GM12892 (cell line): ENCODE results near the gene GNAS.

Experiments
- POLR2A ChIP-seq: IDR thresholded peaks from 2 replicates; pipeline ENCODE4 v1.6.1; 2011; ENCODE audit warnings: low read depth, low read length, control low read depth
- POLR2AphosphoS5 ChIP-seq: IDR thresholded peaks from 2 replicates; pipeline ENCODE4 v1.6.1; 2011; ENCODE audit warnings: low read depth, low read length, control low read depth
- TAF1 ChIP-seq: IDR thresholded peaks from 2 replicates; pipeline ENCODE4 v1.6.1; 2011; ENCODE audit warnings: low read depth, mild to moderate bottlenecking, control low read depth, low read length, borderline replicate concordance

GRCh38 chr20:58942549-58942948 lies 90.0 kb downstream of the GNAS start:
- no peak for TF ChIP-seq POLR2AphosphoS5
- TF ChIP-seq POLR2A, result no peak
- no peak for TF ChIP-seq TAF1
